GM21717 (cell line): ENCODE measurements around the gene GALNT13.
"Not testable (repeated sequence)": the region's sequence is repeated elsewhere in the genome, so short reads cannot be mapped to it uniquely, and the experiment has no call there.

Experiments used
- ATAC-seq: cut with Tn5 transposase; IDR thresholded peaks from one replicate; pipeline ENCODE4 v1.9.1; 2021; ENCODE audit warnings: mild to moderate bottlenecking, moderate library complexity; ENCODE audit not compliant: unreplicated experiment

The GALNT13 gene

GRCh38 chr2:154459286-154459685 is 587.6 kb downstream of the GALNT13 start:
- no peak for ATAC-seq

- no peak for ATAC-seq
Observed at GRCh38 chr2:154462634-154463033, 590.9 kb downstream of the GALNT13 start.

GRCh38 chr2:154466226-154466625 is 594.5 kb downstream of the GALNT13 start:
- ATAC-seq: no peak

GRCh38 chr2:154470376-154470775 is 598.7 kb downstream of the GALNT13 start:
- ATAC-seq: no peak

GRCh38 chr2:154471492-154471891 is 599.8 kb downstream of the GALNT13 start:
- ATAC-seq: not testable (repeated sequence)

- ATAC-seq: no peak
Observed at GRCh38 chr2:154477319-154477718, 605.6 kb downstream of the GALNT13 start.

- no peak for ATAC-seq
Observed at GRCh38 chr2:154480521-154480920, 608.8 kb downstream of the GALNT13 start.

- no peak for ATAC-seq
Observed at GRCh38 chr2:154481336-154481735, 609.6 kb downstream of the GALNT13 start.

GRCh38 chr2:154484338-154485099 is 612.8 kb downstream of the GALNT13 start:
- ATAC-seq: no peak

GRCh38 chr2:154488801-154489200 is 617.1 kb downstream of the GALNT13 start:
- no peak for ATAC-seq

- no peak for ATAC-seq
Observed at GRCh38 chr2:154489266-154489858, 617.6 kb downstream of the GALNT13 start.

GRCh38 chr2:154490530-154490929 is 618.8 kb downstream of the GALNT13 start:
- no peak for ATAC-seq

GRCh38 chr2:154495455-154495868 is 623.7 kb downstream of the GALNT13 start:
- peak; percentile 47 for ATAC-seq

- ATAC-seq: no peak
Observed at GRCh38 chr2:154497019-154497418, 625.3 kb downstream of the GALNT13 start.
